Prostate gland (tissue), 2 donors: Measurements from ENCODE around the gene DSN1.

Experiments used
- CTCF ChIP-seq, 4 experiments: fragments of 200-600 bp in 2 of 4; fragments of 450-650 bp in 2 of 4; sonication (generic) in 2 of 4; IDR thresholded peaks; 1 replicate in 3 of 4; 2 replicates in 1 of 4; pipeline ENCODE4 v1.5.1; 2016 to 2019; ENCODE audit warnings: antibody characterized with exemption in 4 of 4, mild to moderate bottlenecking in 2 of 4, moderate library complexity in 2 of 4
- POLR2A ChIP-seq: fragments of 450-650 bp; IDR thresholded peaks from one replicate; pipeline ENCODE4 v1.6.1; 2016; ENCODE audit warnings: antibody characterized with exemption, mild to moderate bottlenecking

DNA sequence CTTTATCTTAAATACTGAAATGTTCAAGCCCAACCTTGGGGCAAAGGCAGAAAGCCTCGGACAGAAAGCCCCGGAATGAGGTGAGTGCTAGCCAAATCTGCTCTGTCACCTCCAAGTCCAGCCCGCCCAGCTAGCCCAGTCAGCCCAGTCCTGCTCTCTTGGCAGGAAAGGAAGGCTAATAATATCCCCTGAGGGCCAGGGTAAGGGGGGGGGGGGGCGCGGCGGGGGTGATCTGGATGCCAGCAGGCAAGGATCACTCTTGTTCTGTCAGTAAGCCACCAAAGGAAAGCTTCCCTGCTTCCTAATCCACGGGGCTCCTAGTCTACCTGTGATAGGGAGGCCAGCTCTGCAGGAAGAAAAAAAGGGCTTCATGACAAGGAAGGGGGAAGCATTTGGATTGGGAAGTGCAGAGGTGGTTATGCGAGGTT is 28.8 kb downstream of the DSN1 start:
- TF ChIP-seq CTCF (IDR thresholded peaks at IDR 0.05) (no peak), POLR2A (no peak)
